Fibroblast of villous mesenchyme (primary cell): ENCODE measurements around the gene TEX35. TPM values are rescaled to one million over a fixed set of nuclear protein-coding genes. Genes with fewer than 3 reads are reported as not detected.
"Not testable (repeated sequence)": the region's sequence is repeated elsewhere in the genome, so short reads cannot be mapped to it uniquely, and the experiment has no call there.

Source experiments
- DNase-seq: peaks from one replicate; pipeline ENCODE4 v3.0.0-alpha.2; 2010; ENCODE audit warnings: low read depth
- H3K4me3 ChIP-seq: 2 replicates; pipeline ENCODE4 v1.5.1; 2011; ENCODE audit warnings: low read depth, mild to moderate bottlenecking, low read length
- total RNA-seq: library from RNA; depleted of rRNA; stranded (reverse); fragments of >200 nt; gene quantifications from 2 replicates; pipeline ENCODE4 v1.2.3, GENCODE V29; 2012
- TF ChIP-seq, protein P1 (sequence below): IDR thresholded peaks from 2 replicates; pipeline ENCODE4 v1.5.1; 2012; ENCODE audit warnings: low read depth, mild to moderate bottlenecking, low read length; ENCODE audit not compliant: insufficient read depth

Gene TEX35
- total RNA-seq, 1 donor: under 0.01 TPM

GRCh38 chr1:178551940-178552339, 39.0 kb downstream of the TEX35 start:
- no peak for DNase-seq
- TF ChIP-seq, protein P1, sequence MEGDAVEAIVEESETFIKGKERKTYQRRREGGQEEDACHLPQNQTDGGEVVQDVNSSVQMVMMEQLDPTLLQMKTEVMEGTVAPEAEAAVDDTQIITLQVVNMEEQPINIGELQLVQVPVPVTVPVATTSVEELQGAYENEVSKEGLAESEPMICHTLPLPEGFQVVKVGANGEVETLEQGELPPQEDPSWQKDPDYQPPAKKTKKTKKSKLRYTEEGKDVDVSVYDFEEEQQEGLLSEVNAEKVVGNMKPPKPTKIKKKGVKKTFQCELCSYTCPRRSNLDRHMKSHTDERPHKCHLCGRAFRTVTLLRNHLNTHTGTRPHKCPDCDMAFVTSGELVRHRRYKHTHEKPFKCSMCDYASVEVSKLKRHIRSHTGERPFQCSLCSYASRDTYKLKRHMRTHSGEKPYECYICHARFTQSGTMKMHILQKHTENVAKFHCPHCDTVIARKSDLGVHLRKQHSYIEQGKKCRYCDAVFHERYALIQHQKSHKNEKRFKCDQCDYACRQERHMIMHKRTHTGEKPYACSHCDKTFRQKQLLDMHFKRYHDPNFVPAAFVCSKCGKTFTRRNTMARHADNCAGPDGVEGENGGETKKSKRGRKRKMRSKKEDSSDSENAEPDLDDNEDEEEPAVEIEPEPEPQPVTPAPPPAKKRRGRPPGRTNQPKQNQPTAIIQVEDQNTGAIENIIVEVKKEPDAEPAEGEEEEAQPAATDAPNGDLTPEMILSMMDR: no peak
- H3K4me3 ChIP-seq: no peak overlapping the region

DNA sequence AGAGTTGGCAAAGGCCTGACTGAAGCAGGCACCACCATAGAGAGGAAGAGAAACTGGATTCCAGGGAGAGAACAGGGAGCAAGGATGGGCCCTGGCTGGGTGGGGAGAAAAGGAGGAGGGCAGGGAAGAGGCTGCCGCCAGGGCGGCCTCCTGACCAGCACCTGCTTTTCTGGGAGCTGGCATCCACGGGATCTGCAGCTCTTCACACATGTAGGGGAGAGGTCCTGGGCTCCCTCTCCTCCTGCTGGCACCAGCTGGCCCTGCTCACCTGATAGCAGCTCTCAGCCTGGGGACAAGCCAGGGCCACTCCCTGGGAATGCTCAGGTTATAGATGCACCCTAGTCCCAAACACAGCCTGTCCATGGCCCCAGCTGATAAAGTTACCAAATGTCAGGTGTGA, 39.9 kb downstream of the TEX35 start:
- TF ChIP-seq, protein P1: no peak
- no peak for DNase-seq
- no peak overlapping the region for H3K4me3 ChIP-seq

DNA sequence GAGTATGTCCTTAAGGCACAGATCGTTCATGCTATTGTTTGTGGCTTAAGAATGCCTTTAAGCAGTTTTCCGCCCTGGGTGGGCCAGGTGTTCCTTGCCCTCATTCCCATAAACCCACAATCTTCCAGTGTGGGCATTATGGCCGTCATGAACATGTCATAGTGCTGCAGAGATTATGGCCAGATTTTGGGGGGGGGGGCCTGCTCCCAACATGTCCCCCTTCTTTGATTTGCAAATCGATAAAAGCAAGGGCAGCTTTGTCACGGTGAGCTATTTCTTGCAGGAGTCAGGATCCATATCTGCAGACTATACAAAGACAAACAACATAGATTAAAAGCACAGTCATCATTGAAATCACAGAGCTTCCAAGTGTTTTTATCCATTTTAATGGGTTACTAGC, 41.4 kb downstream of the TEX35 start:
- not testable (repeated sequence) for H3K4me3 ChIP-seq, DNase-seq

DNA sequence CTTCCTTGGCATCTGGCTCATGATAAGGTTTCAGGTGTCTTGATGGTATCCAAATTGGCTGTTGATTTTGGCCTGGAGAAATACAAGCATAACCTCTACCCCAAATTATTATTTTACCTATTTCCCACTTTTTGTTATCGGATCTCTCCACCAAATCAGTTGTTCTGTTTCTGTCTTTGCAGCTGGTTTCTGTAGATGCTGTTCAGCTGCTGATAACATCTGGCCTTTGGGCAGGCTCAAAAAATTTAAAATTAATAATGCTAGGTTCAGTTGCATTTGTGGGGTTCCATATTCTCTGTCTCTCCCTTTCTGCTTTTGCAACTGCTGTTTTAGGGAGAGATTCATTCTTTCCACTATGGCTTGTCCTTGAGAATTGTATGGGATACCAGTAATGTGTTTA, 42.7 kb downstream of the TEX35 start:
- H3K4me3 ChIP-seq, DNase-seq: not testable (repeated sequence)

GRCh38 chr1:178558816-178559215, 45.9 kb downstream of the TEX35 start:
- not testable (repeated sequence) for H3K4me3 ChIP-seq, DNase-seq

GRCh38 chr1:178560871-178561376, 48.0 kb downstream of the TEX35 start:
- no peak for DNase-seq

GRCh38 chr1:178563099-178563820, 50.4 kb downstream of the TEX35 start:
- no peak overlapping the region for H3K4me3 ChIP-seq
- no peak for DNase-seq
- TF ChIP-seq, protein P1: no peak

More at GRCh38 chr1:178560871-178561376, 48.0 kb downstream of the TEX35 start:
- TF ChIP-seq, protein P1: no peak
- H3K4me3 ChIP-seq: no peak overlapping the region

DNA sequence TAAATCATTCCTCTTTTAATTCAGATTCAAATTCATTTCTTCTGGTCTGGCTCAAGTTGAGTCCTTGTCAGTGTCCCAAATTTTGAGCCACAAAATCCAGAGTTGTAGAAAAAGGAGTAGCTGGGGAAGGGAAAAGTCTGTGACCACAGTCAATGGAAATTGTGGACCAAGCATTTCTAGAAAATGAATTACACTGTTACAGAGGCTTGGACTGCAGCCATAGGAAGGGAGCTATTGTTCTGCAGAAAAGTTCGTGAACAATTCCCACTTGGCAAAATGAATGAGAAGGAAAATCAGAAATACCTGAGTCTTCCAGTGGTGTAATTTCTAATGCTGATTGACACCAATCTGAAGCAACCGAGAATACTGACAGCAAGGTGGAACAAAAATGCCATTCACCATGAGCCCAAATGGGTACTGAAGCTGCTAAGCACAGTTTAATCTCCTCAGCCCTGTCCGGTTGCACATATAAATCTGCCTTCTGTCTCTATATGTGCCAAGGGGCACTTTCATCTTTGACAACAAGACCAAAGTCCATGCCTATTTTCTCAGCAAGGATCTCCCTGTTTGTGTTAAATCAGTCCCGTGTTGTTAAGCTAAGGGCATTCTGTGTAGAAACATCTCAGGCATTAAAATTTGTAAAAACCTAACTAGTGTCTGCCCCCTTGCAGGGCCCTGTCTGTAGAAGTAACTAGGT, 51.3 kb downstream of the TEX35 start:
- TF ChIP-seq, protein P1: no peak
- H3K4me3 ChIP-seq: no peak overlapping the region
- no peak for DNase-seq
